ENCODE data around the gene AKAP10.

GRCh38 chr17:19867329-19868078, 110.1 kb downstream of the AKAP10 start, which contains the start of gene ULK2:
- TF ChIP-seq CTCF (IDR thresholded peaks at IDR 0.05; ENCODE audit: low read length) (no peak), EZH2 (IDR thresholded peaks at IDR 0.05; ENCODE audit: borderline replicate concordance, low read length) (no peak)

All from OCI-LY1 (cell line).